HCT116 (cell line): ENCODE results near the gene MAS1. TPM values are rescaled to one million over a fixed set of nuclear protein-coding genes. Genes with fewer than 3 reads are reported as not detected.

Experiments used
- ATAC-seq: fragments of 200-7000 bp; cut with Tn5 transposase; 2 replicates; pipeline ENCODE4 v1.9.1; 2020; ENCODE audit warnings: mild to moderate bottlenecking, moderate library complexity
- BruUV-seq: library from RNA; stranded (reverse); fragments of 400-500 nt; replicated peaks from 2 replicates; lab custom pipeline; 2021; lab: Mats Ljungman, UMichigan
- CTCF ChIA-PET: fragments of 300-600 bp; sonication (Branson Sonifier 250); formaldehyde crosslinking; loops from one replicate; lab custom pipeline; 2021; ENCODE audit warnings: antibody characterized with exemption; lab: Charles Lee
- POLR2A ChIA-PET: fragments of 300-600, 350-600 bp; sonication (Branson Sonifier 250); formaldehyde crosslinking; loops from one replicate; lab custom pipeline; 2021; ENCODE audit warnings: antibody characterized with exemption; lab: Charles Lee
- RAD21 ChIA-PET, 2 experiments: fragments of 300-600 bp; sonication (Branson Sonifier 250); formaldehyde crosslinking; loops; one replicate each; lab custom pipeline; 2023; ENCODE audit warnings: low total read pairs in 2 of 2; ENCODE audit not compliant: uncharacterized antibody in 2 of 2, unreplicated experiment in 2 of 2, low non-redundant PET in 1 of 2; lab: Charles Lee
- DNase-seq: peaks from one replicate; pipeline ENCODE4 v3.0.0-alpha.2; 2010; ENCODE audit warnings: low read depth, low spot score
- H2AFZ ChIP-seq: fragments of 200-600 bp; shearing (Covaris generic), sonication (generic); 2 replicates; pipeline ENCODE4 v1.6.1; 2017; ENCODE audit warnings: low read depth, mixed run types, mixed read lengths, antibody characterized with exemption, low read length; ENCODE audit not compliant: poor library complexity, severe bottlenecking
- H3K27ac ChIP-seq: 2 replicates; pipeline ENCODE4 v1.5.1; 2012; ENCODE audit warnings: low read depth, low read length
- H3K27me3 ChIP-seq: fragments of 200-600 bp; sonication (generic); 2 replicates; pipeline ENCODE4 v1.6.1; 2016; ENCODE audit warnings: mixed run types, low read length, mixed read lengths; ENCODE audit not compliant: insufficient read depth
- H3K36me3 ChIP-seq, 2 experiments: fragments of 200-500 bp in 1 of 2; fragments of 200-600 bp in 1 of 2; sonication (Bioruptor generic) in 1 of 2; sonication (generic) in 1 of 2; 2 replicates each; pipeline versions ENCODE4 v1.5.1 to v1.6.1; 2014 to 2016; ENCODE audit warnings: low read length in 2 of 2, inconsistent platforms in 1 of 2, mixed read lengths in 1 of 2, mixed run types in 1 of 2; ENCODE audit not compliant: insufficient read depth in 2 of 2, control insufficient read depth in 1 of 2
- H3K4me1 ChIP-seq, 2 experiments: fragments of 200-600 bp in 1 of 2; sonication (generic) in 1 of 2; 2 replicates each; pipeline versions ENCODE4 v1.5.1 to v1.6.1; 2012 to 2017; ENCODE audit warnings: low read length in 2 of 2, inconsistent platforms in 1 of 2, mild to moderate bottlenecking in 1 of 2, mixed read lengths in 1 of 2, mixed run types in 1 of 2, moderate library complexity in 1 of 2; ENCODE audit not compliant: insufficient read depth in 2 of 2, control insufficient read depth in 1 of 2
- H3K4me2 ChIP-seq: fragments of 200-600 bp; sonication (generic); 2 replicates; pipeline ENCODE4 v1.6.1; 2017; ENCODE audit warnings: mixed run types, low read length, mixed read lengths
- H3K4me3 ChIP-seq, 2 experiments: fragments of 200-600 bp in 1 of 2; sonication (generic) in 1 of 2; replicated peaks in 1 of 2; 2 replicates each; pipeline ENCODE4 v1.5.1; 2011 to 2016; ENCODE audit warnings: low read length in 2 of 2, control low read depth in 1 of 2, low read depth in 1 of 2, mild to moderate bottlenecking in 1 of 2, mixed read lengths in 1 of 2, mixed run types in 1 of 2
- H3K79me2 ChIP-seq: fragments of 200-600 bp; sonication (generic); 2 replicates; pipeline ENCODE4 v1.6.1; 2017; ENCODE audit warnings: mild to moderate bottlenecking, mixed run types, low read length, moderate library complexity, mixed read lengths; ENCODE audit not compliant: insufficient read depth
- H3K9ac ChIP-seq: fragments of 200-600 bp; sonication (generic); 2 replicates; pipeline ENCODE4 v1.6.1; 2016; ENCODE audit warnings: low read length, mixed read lengths
- H3K9me2 ChIP-seq: fragments of 200-600 bp; sonication (generic), shearing (Covaris generic); 2 replicates; pipeline ENCODE4 v1.6.1; 2017; ENCODE audit warnings: mixed run types, mild to moderate bottlenecking, moderate library complexity; ENCODE audit not compliant: insufficient read depth
- H3K9me3 ChIP-seq, 2 experiments: fragments of 200-500 bp in 1 of 2; fragments of 200-600 bp in 1 of 2; sonication (Bioruptor generic) in 1 of 2; sonication (generic) in 1 of 2; 2 replicates each; pipeline ENCODE4 v1.6.1; 2014 to 2017; ENCODE audit warnings: low read length in 2 of 2, mixed read lengths in 2 of 2, inconsistent platforms in 1 of 2, low read depth in 1 of 2, mild to moderate bottlenecking in 1 of 2, mixed run types in 1 of 2, moderate library complexity in 1 of 2; ENCODE audit not compliant: control insufficient read depth in 1 of 2, insufficient read depth in 1 of 2
- H4K20me1 ChIP-seq: fragments of 200-600 bp; sonication (generic), shearing (Covaris generic); 2 replicates; pipeline ENCODE4 v1.6.1; 2017; ENCODE audit warnings: mixed run types, mild to moderate bottlenecking, moderate library complexity; ENCODE audit not compliant: insufficient read depth
- ATF3 ChIP-seq: IDR thresholded peaks from 2 replicates; pipeline ENCODE4 v1.6.1; 2012
- CBX3 ChIP-seq: IDR thresholded peaks from 2 replicates; pipeline ENCODE4 v1.6.1; 2012; ENCODE audit warnings: low read depth
- CTCF ChIP-seq, 3 experiments: fragments of 200-600 bp in 1 of 3; sonication (generic) in 1 of 3; IDR thresholded peaks in 2 of 3; conservative IDR thresholded peaks in 1 of 3; 2 replicates each; pipeline ENCODE4 v1.5.1; 2012 to 2017; ENCODE audit warnings: low read depth in 2 of 3, low read length in 2 of 3, antibody characterized with exemption in 1 of 3, borderline replicate concordance in 1 of 3, control low read depth in 1 of 3, mild to moderate bottlenecking in 1 of 3, mixed read lengths in 1 of 3, mixed run types in 1 of 3, moderate library complexity in 1 of 3; ENCODE audit not compliant: insufficient read depth in 1 of 3
- EGR1 ChIP-seq: IDR thresholded peaks from 2 replicates; pipeline ENCODE4 v1.6.1; 2012; ENCODE audit warnings: low read depth
- EZH2 ChIP-seq: fragments of 200-600 bp; sonication (generic); IDR thresholded peaks from 2 replicates; pipeline ENCODE4 v1.6.1; 2017; ENCODE audit warnings: antibody characterized with exemption, mixed run types
- FOSL1 ChIP-seq: IDR thresholded peaks from 2 replicates; pipeline ENCODE4 v1.6.1; 2012; ENCODE audit warnings: low read depth
- JUND ChIP-seq: IDR thresholded peaks from 2 replicates; pipeline ENCODE4 v1.6.1; 2012
- MAX ChIP-seq: IDR thresholded peaks from 2 replicates; pipeline ENCODE4 v1.6.1; 2012
- POLR2A ChIP-seq: IDR thresholded peaks from 2 replicates; pipeline ENCODE4 v1.7.0; 2011; ENCODE audit warnings: borderline replicate concordance; ENCODE audit not compliant: insufficient read depth, insufficient read length; ENCODE audit errors: extremely low read depth
- RAD21 ChIP-seq: IDR thresholded peaks from 2 replicates; pipeline ENCODE4 v1.6.1; 2012; ENCODE audit warnings: low read depth, mild to moderate bottlenecking
- SP1 ChIP-seq: IDR thresholded peaks from 2 replicates; pipeline ENCODE4 v1.6.1; 2012; ENCODE audit warnings: low read depth
- intact Hi-C: fragments of 100-400 bp; cut with micrococcal nuclease; formaldehyde crosslinking; loops from 2 replicates; pipeline ENCODE4 v1.10.0; 2022
- total RNA-seq: library from RNA; stranded (reverse); gene quantifications from one replicate; pipeline ENCODE4 v1.2.1, GENCODE V29; 2021; ENCODE audit not compliant: unreplicated experiment
- TF ChIP-seq, protein P1 (sequence below): IDR thresholded peaks from 2 replicates; pipeline ENCODE4 v1.6.1; 2012; ENCODE audit warnings: low read depth

The MAS1 gene
- total RNA-seq, 1 experiment from 2014 or later, result not detected

DNA sequence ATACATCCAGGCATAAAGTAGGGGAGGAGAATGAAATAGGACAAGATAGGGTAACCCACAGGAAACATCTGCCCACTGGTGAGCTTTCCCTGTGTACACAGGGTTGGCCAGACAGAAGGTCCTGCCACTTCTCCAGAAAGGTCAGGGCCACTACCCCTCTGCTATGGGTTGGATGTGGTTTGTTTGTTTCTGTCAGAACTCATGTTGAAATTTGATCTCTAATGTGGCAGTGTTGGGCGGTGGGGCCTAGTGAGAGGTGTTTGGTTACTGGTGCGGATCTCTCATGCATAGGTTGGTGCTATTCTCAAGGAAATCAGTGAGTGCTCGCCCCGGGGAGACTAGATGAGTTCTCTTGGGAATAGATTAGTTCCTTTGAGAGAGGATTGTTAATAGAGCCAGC is 15.6 kb upstream of the MAS1 start (continued):
- TF ChIP-seq, protein P1, sequence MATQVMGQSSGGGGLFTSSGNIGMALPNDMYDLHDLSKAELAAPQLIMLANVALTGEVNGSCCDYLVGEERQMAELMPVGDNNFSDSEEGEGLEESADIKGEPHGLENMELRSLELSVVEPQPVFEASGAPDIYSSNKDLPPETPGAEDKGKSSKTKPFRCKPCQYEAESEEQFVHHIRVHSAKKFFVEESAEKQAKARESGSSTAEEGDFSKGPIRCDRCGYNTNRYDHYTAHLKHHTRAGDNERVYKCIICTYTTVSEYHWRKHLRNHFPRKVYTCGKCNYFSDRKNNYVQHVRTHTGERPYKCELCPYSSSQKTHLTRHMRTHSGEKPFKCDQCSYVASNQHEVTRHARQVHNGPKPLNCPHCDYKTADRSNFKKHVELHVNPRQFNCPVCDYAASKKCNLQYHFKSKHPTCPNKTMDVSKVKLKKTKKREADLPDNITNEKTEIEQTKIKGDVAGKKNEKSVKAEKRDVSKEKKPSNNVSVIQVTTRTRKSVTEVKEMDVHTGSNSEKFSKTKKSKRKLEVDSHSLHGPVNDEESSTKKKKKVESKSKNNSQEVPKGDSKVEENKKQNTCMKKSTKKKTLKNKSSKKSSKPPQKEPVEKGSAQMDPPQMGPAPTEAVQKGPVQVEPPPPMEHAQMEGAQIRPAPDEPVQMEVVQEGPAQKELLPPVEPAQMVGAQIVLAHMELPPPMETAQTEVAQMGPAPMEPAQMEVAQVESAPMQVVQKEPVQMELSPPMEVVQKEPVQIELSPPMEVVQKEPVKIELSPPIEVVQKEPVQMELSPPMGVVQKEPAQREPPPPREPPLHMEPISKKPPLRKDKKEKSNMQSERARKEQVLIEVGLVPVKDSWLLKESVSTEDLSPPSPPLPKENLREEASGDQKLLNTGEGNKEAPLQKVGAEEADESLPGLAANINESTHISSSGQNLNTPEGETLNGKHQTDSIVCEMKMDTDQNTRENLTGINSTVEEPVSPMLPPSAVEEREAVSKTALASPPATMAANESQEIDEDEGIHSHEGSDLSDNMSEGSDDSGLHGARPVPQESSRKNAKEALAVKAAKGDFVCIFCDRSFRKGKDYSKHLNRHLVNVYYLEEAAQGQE, result no peak
- TF ChIP-seq CBX3 (no peak), MAX (no peak), ATF3 (no peak), FOSL1 (no peak), POLR2A (no peak), CTCF (IDR thresholded peaks at IDR 0.05 in 2 of 3, conservative IDR thresholded peaks at IDR 0.05 in 1 of 3; ENCODE audit: borderline replicate concordance in 1 of 3, insufficient read depth in 1 of 3, low read depth in 2 of 3, low read length in 2 of 3) (no peak), RAD21 (no peak), SP1 (no peak)

DNA sequence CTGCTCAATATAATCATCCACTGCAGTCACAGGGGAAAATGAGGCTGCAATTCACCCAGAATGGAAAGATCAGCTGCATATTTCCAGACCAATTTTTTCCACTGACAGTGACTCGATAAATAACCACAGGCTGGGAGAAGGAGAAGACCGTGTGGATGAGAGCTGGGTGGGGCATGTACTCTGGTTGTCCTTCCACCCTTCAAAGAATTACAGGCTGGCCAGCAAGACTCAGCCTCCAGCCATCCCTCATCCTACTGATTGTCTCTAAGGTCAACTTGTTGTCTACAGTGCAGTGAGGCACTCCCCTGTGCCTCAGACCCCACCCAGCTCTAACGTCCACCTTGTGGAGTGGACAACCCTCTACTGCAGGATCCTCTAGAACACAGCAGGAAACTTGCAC is 14.5 kb upstream of the MAS1 start:
- ATAC-seq, result no peak
- Histone ChIP-seq H3K9ac (no peak overlapping the region), H3K4me1 (no peaks in the 10 kb centered on the region), H3K36me3 (no peaks in the 10 kb centered on the region), H3K9me3 (no peaks in the 10 kb centered on the region), H3K4me2 (no peak overlapping the region), H2AFZ (no peak overlapping the region), H4K20me1 (no peaks in the 10 kb centered on the region), H3K9me2 (no peaks in the 10 kb centered on the region), H3K79me2 (no peaks in the 10 kb centered on the region), H3K4me3 (no peak overlapping the region), H3K27ac (no peak overlapping the region), H3K27me3 (no peaks in the 10 kb centered on the region)
- ChIA-PET RAD21 (no interaction called here), POLR2A (no interaction called here), CTCF (no interaction called here)
- no peak for TF ChIP-seq POLR2A
- no peak for TF ChIP-seq EZH2
- TF ChIP-seq SP1, result no peak
- no peak for TF ChIP-seq CBX3
- TF ChIP-seq EGR1, result no peak
- no peak for TF ChIP-seq JUND
- TF ChIP-seq ATF3, result no peak
- DNase-seq, result no peak
- intact Hi-C loops, result no loop called here
- no TSS peak for BruUV-seq
